Retinal pigment epithelial cell (primary cell): Measurements from ENCODE around the gene WFDC9.
"Not testable (repeated sequence)": the region's sequence is repeated elsewhere in the genome, so short reads cannot be mapped to it uniquely, and the experiment has no call there.

ENCODE experiments used
- DNase-seq: peaks from one replicate; pipeline ENCODE4 v3.0.0-alpha.2; 2010; ENCODE audit warnings: low read depth
- H3K4me3 ChIP-seq: 2 replicates; pipeline ENCODE4 v1.5.1; 2011; ENCODE audit warnings: mild to moderate bottlenecking, low read length, control low read depth, moderate library complexity
- CTCF ChIP-seq: conservative IDR thresholded peaks from 2 replicates; pipeline ENCODE4 v1.5.1; 2011; ENCODE audit warnings: low read depth, low read length, control low read depth, inconsistent platforms

WFDC9 gene

GRCh38 chr20:45631184-45631583 is at the start of gene WFDC9:
Gene WFDC9 (minus strand): TSS chr20:45631284. CDS start chr20:45610181, 21,103 bp downstream.
- TF ChIP-seq CTCF, result no peak
- no peak for DNase-seq
- H3K4me3 ChIP-seq, result no peak within 1 kb of the TSS

- no peak for DNase-seq
- no peak overlapping the region for H3K4me3 ChIP-seq
- no peak for TF ChIP-seq CTCF
Measured at GRCh38 chr20:45679650-45680049, 48.6 kb upstream of the WFDC9 start.

- H3K4me3 ChIP-seq, result no peak overlapping the region
- TF ChIP-seq CTCF, result no peak
- no peak for DNase-seq
Measured at GRCh38 chr20:45672765-45673164, 41.7 kb upstream of the WFDC9 start.

GRCh38 chr20:45670139-45670538 is 39.1 kb upstream of the WFDC9 start, which contains the start of gene WFDC11:
Gene WFDC11 (minus strand): TSS chr20:45670239. CDS start chr20:45650600, 19,639 bp downstream.
- no peak for TF ChIP-seq CTCF
- no peak within 1 kb of the TSS for H3K4me3 ChIP-seq
- DNase-seq, result no peak

- not testable (repeated sequence) for H3K4me3 ChIP-seq
Measured at GRCh38 chr20:45657038-45657437, 26.0 kb upstream of the WFDC9 start.

GRCh38 chr20:45651726-45652125 is 20.6 kb upstream of the WFDC9 start:
- H3K4me3 ChIP-seq, DNase-seq: not testable (repeated sequence)

More at GRCh38 chr20:45657038-45657437, 26.0 kb upstream of the WFDC9 start:
- DNase-seq, result not testable (repeated sequence)

- DNase-seq, result no peak
- H3K4me3 ChIP-seq, result no peak overlapping the region
- TF ChIP-seq CTCF, result no peak
Measured at GRCh38 chr20:45649312-45649863, 18.3 kb upstream of the WFDC9 start.

- no peak for DNase-seq
- H3K4me3 ChIP-seq, result no peak overlapping the region
- TF ChIP-seq CTCF, result no peak
Measured at GRCh38 chr20:45647441-45648050, 16.5 kb upstream of the WFDC9 start.
